Epithelial cell of esophagus (primary cell): ENCODE measurements around the gene RNASE4.
"Not testable (repeated sequence)": the region's sequence is repeated elsewhere in the genome, so short reads cannot be mapped to it uniquely, and the experiment has no call there.

Experiments
- DNase-seq: peaks from one replicate; pipeline ENCODE4 v3.0.0; 2010; ENCODE audit warnings: low read depth
- H3K4me3 ChIP-seq: 2 replicates; pipeline ENCODE4 v1.5.1; 2011; ENCODE audit warnings: mild to moderate bottlenecking, low read length, control low read depth
- TF ChIP-seq, protein P1 (sequence below): IDR thresholded peaks from 2 replicates; pipeline ENCODE4 v1.5.1; 2011; ENCODE audit warnings: low read depth, mild to moderate bottlenecking, low read length, control low read depth, inconsistent platforms; ENCODE audit not compliant: insufficient read depth; ENCODE audit errors: missing control alignments

RNASE4 gene

DNA sequence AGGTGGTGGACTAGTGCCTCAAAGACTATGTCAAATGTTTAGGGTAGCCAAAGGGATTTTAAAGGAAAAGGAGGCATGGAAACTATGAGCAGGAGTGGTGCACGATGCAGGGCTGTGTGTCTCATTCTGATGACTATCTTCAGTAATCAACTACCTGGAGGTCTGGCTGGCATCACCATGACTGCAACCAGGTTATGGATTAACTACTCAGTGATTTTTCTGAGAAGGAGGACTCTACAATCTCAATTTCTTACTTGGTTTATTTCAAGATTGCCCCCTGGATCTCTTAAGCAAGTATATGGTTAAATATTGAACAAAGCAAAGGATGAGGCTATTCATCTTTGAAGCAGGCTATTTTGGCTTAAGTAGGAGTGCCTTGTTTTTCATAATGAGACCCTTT lies 42.2 kb downstream of the RNASE4 start:
- no peak overlapping the region for H3K4me3 ChIP-seq
- TF ChIP-seq, protein P1, sequence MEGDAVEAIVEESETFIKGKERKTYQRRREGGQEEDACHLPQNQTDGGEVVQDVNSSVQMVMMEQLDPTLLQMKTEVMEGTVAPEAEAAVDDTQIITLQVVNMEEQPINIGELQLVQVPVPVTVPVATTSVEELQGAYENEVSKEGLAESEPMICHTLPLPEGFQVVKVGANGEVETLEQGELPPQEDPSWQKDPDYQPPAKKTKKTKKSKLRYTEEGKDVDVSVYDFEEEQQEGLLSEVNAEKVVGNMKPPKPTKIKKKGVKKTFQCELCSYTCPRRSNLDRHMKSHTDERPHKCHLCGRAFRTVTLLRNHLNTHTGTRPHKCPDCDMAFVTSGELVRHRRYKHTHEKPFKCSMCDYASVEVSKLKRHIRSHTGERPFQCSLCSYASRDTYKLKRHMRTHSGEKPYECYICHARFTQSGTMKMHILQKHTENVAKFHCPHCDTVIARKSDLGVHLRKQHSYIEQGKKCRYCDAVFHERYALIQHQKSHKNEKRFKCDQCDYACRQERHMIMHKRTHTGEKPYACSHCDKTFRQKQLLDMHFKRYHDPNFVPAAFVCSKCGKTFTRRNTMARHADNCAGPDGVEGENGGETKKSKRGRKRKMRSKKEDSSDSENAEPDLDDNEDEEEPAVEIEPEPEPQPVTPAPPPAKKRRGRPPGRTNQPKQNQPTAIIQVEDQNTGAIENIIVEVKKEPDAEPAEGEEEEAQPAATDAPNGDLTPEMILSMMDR = no peak
- no peak for DNase-seq

DNA sequence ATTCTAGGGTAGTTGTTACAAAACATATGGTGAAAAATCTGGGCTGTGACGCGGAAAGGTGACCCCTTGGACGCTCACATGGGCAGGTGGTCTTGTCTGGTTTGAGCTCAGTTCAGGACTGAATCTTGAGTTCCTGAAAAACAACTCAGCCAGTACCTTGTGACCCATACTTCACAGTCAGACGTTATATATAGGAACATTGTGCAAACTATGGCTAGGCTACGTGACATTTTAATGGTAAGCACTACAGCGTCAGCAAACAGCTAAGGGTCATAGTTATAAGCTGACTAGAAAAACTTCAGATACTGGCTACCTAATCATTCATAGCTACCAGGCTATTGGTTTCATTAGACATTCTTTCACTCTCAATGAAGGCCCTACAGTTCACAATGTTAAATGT lies 46.5 kb downstream of the RNASE4 start:
- TF ChIP-seq, protein P1 = no peak
- H3K4me3 ChIP-seq = no peak overlapping the region
- DNase-seq = no peak

DNA sequence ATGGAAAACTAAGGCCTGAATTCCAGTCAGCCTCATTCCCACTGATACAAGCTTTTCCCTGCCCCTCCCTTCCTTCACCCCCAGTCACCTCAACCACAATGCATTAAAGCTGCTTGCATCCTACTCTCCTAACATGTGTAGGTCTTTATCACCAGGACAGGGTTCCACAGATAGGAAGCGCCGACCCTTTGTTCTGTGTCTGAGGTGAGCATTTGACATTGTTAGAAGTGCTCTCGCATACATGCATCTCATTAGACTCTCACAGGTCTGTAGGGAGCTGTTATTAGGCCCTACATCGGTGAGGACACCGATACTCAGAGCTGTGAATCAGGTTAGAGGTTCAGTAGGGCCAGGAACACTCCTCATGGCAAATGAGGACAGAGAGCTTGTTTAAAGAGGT lies 48.1 kb downstream of the RNASE4 start:
- DNase-seq = no peak
- H3K4me3 ChIP-seq = no peak overlapping the region
- TF ChIP-seq, protein P1 = no peak

DNA sequence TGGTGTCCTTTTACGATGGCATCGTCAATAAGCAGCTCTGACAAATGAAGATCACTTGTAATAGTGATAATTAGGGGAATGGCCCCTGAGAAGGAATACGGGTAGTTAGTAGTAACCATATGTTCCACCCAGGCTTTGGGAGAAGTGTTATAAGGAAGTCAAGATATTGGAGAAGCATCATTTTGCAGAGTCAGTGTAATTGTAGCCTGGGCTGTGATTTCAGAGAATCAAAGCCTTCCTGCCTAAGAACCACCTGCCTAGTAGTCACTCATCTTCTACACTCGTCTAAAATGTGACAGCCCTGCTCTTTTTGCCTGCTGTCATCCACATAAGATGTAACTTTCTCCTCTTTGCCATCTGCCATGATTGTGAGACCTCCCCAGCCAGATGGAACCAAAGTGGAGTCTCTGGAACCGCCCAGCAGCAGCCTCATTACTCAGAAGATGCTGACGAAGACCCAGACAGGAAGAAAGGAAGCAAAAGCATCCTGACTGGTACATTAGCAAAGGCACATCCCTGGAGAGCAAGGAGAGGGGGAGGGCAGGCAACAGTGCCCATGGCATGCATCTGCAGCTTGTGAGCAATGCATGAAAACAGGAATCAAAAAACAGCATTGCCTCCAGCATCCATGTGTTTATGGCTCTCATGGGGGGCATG lies 48.7 kb downstream of the RNASE4 start:
- H3K4me3 ChIP-seq = no peak overlapping the region
- TF ChIP-seq, protein P1 = no peak
- DNase-seq = no peak

DNA sequence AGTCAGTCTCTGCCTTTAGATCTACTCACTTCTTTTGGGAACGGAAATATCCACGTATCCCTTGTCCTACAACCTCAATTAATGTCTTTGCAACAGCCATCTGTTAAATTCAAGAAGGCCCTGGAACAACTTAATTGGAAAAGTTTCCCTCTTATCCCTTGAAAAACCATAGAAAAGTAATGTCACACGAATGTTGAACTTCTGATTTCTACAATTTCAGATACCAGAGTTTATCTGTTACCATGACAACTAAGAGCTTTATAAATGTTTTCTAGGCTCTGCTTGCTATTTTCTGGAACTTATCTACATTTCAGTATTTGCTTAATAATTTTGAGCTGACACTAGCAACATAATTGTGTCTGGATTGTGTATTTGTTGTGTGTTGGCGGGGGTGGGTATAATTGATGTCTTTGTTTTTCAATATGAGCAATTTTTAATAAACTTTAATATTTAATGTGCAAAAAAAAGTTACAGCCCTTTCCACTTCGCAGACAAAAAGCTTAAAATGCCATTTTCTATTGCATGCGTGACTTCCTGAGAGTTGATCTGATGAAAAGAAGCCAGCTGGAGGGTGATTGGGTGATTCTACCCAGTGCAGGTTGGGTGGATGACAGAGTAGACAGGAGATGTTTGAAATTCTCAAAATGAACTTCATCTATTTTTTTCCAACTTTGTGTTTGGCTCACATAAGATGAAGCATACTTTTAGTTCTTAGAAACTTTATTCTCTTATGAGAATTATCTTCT lies 49.5 kb downstream of the RNASE4 start:
- TF ChIP-seq, protein P1 = no peak
- DNase-seq = no peak
- no peak overlapping the region for H3K4me3 ChIP-seq

DNA sequence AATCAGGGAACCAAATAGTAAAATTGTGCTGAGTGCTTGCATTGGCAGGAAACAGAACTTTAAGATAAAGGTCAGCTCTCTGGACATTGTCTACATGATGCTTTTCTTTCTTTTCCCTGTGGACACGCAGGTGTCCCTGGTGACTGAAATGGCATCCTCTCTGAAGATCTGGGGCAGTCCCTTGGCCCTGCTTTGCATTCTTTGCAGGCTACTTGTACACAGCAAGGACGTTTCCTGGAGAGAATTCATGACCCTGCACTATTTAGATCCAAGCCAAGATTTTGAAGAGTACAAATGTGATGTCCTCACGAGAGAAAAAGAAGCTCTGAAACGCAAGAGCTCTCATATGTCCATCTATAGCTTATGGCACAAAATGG lies 50.1 kb downstream of the RNASE4 start:
- no peak for DNase-seq
- no peak overlapping the region for H3K4me3 ChIP-seq
- TF ChIP-seq, protein P1 = no peak

DNA sequence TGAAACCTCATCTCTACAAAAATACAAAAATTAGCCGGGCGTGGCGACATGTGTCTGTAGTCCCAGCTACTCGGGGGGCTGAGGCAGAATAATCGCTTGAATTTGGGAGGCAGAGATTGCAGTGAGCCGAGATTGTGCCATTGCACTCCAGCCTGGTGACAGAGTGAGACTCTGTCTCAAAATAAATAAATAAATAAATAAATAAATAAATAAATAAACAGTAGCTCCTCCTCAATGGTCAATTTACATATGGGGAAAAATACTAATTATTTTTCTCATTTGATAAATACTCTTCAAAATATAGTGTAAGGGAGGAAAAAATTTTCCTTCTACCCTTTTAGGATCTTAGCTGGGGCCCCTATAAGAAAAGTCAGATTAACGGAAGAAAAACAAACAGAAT lies 53.9 kb downstream of the RNASE4 start:
- H3K4me3 ChIP-seq = not testable (repeated sequence)

More for the DNA sequence above, 53.9 kb downstream of the RNASE4 start:
- DNase-seq = not testable (repeated sequence)
